HepG2 (cell line): Measurements from ENCODE around the gene METRN. TPM values are rescaled to one million over a fixed set of nuclear protein-coding genes. Genes with fewer than 3 reads are reported as not detected.

Source experiments
- GMEB1 ChIP-seq: sonication (generic); formaldehyde crosslinking; IDR thresholded peaks from 2 replicates; pipeline ENCODE4 v1.5.1; 2020; ENCODE audit warnings: missing genetic modification reagents, mild to moderate bottlenecking, borderline replicate concordance
- MXD1 ChIP-seq: sonication (generic); formaldehyde crosslinking; IDR thresholded peaks from 2 replicates; pipeline ENCODE4 v1.4.0; 2020; ENCODE audit warnings: mild to moderate bottlenecking, missing genetic modification reagents
- polyA plus RNA-seq, 8 experiments: library from polyadenylated mRNA; depleted of rRNA in 3 of 8; stranded (reverse) in 7 of 8; unstranded in 1 of 8; fragments of >200 nt; fragmentation: Illumina TruSeq in 4 of 8; extraction: Trizol in 4 of 8; gene quantifications; 2 replicates each; pipeline versions ENCODE4 v1.2.1 to v1.2.3, GENCODE V29; 2011 to 2016; ENCODE audit warnings: low read depth in 4 of 8, missing spikeins in 1 of 8, mixed read lengths in 1 of 8; ENCODE audit not compliant: insufficient read depth in 1 of 8
- total RNA-seq, 5 experiments: library from RNA; depleted of rRNA; stranded (reverse); fragments of >200 nt; fragmentation: Illumina TruSeq; extraction: Trizol; gene quantifications; 2 replicates each; pipeline ENCODE4 v1.2.3, GENCODE V29; 2016; ENCODE audit warnings: low read depth in 1 of 5
- TF ChIP-seq, protein P1 (sequence below): sonication (generic); formaldehyde crosslinking; IDR thresholded peaks from 2 replicates; pipeline ENCODE4 v1.4.0; 2020; ENCODE audit warnings: missing genetic modification reagents, borderline replicate concordance

METRN gene
- total and polyA plus RNA-seq, 2 of the 13 experiments (the other 11 are each of a cell fraction or from before 2014, with no cell fraction given) = 25.5 to 46.1 TPM

DNA sequence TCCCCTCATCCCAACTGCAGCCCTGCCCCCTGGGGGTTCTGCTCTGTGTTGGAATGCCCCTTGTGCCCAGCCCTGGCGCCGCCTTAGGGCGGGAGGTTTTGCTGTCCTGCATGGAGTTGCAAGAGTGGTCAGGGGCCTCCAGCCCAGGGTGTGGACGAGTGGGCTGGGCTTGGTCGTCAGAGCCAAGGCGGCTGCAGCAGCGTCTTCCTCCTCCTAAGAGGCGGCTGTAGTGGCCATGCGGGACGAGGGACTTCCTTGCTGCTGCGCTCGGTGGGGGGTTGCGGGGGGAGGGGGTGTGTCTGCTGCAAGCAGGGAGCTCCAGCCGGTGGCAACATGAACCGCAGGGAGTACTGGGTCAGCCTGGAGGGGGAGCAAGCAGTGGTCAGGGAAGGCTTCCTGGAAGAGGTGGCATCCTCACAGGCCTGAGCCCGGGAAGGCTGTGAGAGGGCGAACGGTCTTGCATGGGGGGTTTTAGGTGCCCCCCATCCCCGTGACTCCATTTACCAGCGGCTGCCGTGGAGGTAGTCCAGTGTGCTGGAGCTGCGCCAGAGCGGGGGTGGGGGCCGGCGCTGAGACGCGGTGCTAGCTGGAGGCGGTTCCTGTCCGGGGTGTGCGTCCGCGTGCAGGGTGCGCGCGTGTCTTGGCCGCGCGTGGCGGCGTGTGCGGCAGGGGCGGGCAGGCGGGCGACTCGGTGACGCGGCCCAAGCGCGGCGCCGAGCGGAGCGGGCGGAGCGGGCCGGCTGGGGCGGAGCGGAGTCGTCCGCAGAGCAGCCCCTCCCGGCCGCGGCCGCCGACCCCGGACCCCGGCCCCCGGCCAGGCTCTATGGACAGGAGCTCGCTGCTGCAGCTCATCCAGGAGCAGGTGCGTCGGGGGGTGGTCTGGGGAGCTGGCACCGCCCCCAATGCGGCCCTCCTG is 39.7 kb upstream of the METRN start, which contains the start of gene RHBDL1 (continued):
- TF ChIP-seq, protein P1, sequence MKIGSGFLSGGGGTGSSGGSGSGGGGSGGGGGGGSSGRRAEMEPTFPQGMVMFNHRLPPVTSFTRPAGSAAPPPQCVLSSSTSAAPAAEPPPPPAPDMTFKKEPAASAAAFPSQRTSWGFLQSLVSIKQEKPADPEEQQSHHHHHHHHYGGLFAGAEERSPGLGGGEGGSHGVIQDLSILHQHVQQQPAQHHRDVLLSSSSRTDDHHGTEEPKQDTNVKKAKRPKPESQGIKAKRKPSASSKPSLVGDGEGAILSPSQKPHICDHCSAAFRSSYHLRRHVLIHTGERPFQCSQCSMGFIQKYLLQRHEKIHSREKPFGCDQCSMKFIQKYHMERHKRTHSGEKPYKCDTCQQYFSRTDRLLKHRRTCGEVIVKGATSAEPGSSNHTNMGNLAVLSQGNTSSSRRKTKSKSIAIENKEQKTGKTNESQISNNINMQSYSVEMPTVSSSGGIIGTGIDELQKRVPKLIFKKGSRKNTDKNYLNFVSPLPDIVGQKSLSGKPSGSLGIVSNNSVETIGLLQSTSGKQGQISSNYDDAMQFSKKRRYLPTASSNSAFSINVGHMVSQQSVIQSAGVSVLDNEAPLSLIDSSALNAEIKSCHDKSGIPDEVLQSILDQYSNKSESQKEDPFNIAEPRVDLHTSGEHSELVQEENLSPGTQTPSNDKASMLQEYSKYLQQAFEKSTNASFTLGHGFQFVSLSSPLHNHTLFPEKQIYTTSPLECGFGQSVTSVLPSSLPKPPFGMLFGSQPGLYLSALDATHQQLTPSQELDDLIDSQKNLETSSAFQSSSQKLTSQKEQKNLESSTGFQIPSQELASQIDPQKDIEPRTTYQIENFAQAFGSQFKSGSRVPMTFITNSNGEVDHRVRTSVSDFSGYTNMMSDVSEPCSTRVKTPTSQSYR (CRISPR knock-in tag) = peak; percentile 34; the same call in 1 of the 2 replicates
- peak; percentile 65 for TF ChIP-seq MXD1
- TF ChIP-seq GMEB1 (CRISPR knock-in tag) = no peak
